Body of pancreas (tissue), 4 donors: ENCODE data around the gene RPS6KA3. TPM values are rescaled to one million over a fixed set of nuclear protein-coding genes. Genes with fewer than 3 reads are reported as not detected.

Experiments
- ATAC-seq: fragments of 150-250 bp; one replicate; pipeline ENCODE4 v1.9.1; 2016
- DNase-seq, 4 donors: peaks; one replicate each; pipeline ENCODE4 v3.0.0-alpha.2; 2019
- H3K27ac ChIP-seq, 4 donors: fragments of 200-600 bp; sonication (generic); 1 replicate in 3 of 4; 2 replicates in 1 of 4; pipeline versions ENCODE4 v1.5.1 to v1.6.1; 2016 to 2019; ENCODE audit warnings: mild to moderate bottlenecking in 1 of 4, mixed read lengths in 1 of 4, moderate library complexity in 1 of 4
- H3K27me3 ChIP-seq, 2 donors: fragments of 200-600 bp; sonication (generic); one replicate each; pipeline ENCODE4 v1.6.0; 2016; ENCODE audit warnings: mild to moderate bottlenecking in 1 of 2
- H3K36me3 ChIP-seq, 2 donors: fragments of 200-600 bp; sonication (generic); replicated peaks in 1 of 2; 2 replicates each; pipeline ENCODE4 v1.5.1; 2016; ENCODE audit warnings: low read depth in 2 of 2; ENCODE audit not compliant: insufficient read depth in 1 of 2
- H3K4me1 ChIP-seq: fragments of 200-600 bp; sonication (generic); one replicate; pipeline ENCODE4 v1.6.0; 2016
- H3K4me3 ChIP-seq, 2 donors: fragments of 200-600 bp; sonication (generic); 1 replicate in 1 of 2; 2 replicates in 1 of 2; pipeline ENCODE4 v1.5.1; 2016 to 2019
- H3K9me3 ChIP-seq, 3 donors: fragments of 200-600 bp; sonication (generic); 1 replicate in 2 of 3; 2 replicates in 1 of 3; pipeline ENCODE4 v1.5.1; 2016
- CTCF ChIP-seq, 7 experiments: fragments of 450-650 bp in 4 of 7; fragments of 200-600 bp in 3 of 7; sonication (generic) in 3 of 7; IDR thresholded peaks; one replicate each; pipeline ENCODE4 v1.5.1; 2016 to 2019; ENCODE audit warnings: antibody characterized with exemption in 7 of 7
- POLR2A ChIP-seq, 3 donors: fragments of 450-650 bp; IDR thresholded peaks; one replicate each; pipeline ENCODE4 v1.6.1; 2016; ENCODE audit warnings: antibody characterized with exemption in 3 of 3, mild to moderate bottlenecking in 2 of 3
- WGBS, 2 donors: methylation state at CpG; one replicate each; pipeline ENCODE4 v1.1.5; 2017; 5-methylcytosine and 5-hydroxymethylcytosine counted together
- intact Hi-C: fragments of 100-400 bp; cut with DNase I; formaldehyde crosslinking; loops from one replicate; pipeline ENCODE4 v1.15.1; 2023
- total RNA-seq, 2 donors: library from RNA; depleted of rRNA; stranded (reverse); fragments of >200 nt; gene quantifications; one replicate each; pipeline ENCODE4 v1.1.0, GENCODE V29; 2016

The RPS6KA3 gene
- total RNA-seq, 2 donors from 2014 or later, result 16.2 to 27.5 TPM

DNA sequence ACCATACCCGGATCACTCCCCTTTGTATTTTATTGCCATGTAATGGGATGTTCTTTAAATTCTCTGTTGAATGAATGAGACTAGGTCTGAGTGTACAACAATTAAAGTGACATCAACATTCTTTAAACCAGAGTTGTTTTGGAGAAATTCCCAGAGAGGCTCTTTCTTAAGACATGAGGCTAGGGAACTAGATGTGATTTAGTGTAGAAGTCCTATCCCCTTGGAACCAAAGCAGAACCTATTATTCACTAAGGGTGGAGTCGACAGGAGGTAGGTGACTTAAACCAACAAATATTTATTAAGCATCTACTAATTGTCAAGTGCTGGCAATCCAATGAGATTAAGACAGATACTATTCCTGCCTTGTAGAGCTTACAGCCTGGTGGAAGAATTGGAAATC lies 126.7 kb downstream of the RPS6KA3 start:
- no peaks in the 10 kb centered on the region for H3K27me3 ChIP-seq
- intact Hi-C loops, result no loop called here
- H3K9me3 ChIP-seq, result no peaks in the 10 kb centered on the region
- WGBS, 2 donors, result 15 to 22% methylated on average over 2 of the region's 2 CpGs
- no peak for ATAC-seq
- TF ChIP-seq POLR2A (IDR thresholded peaks at IDR 0.05), result no peak
- TF ChIP-seq CTCF (IDR thresholded peaks at IDR 0.05), result no peak
- no peak overlapping the region for H3K27ac ChIP-seq
- H3K36me3 ChIP-seq, result no peaks in the 10 kb centered on the region
- no peak overlapping the region for H3K4me3 ChIP-seq
- H3K4me1 ChIP-seq, result peaks cover 15% of the 10 kb centered on the region
- no peak for DNase-seq

DNA sequence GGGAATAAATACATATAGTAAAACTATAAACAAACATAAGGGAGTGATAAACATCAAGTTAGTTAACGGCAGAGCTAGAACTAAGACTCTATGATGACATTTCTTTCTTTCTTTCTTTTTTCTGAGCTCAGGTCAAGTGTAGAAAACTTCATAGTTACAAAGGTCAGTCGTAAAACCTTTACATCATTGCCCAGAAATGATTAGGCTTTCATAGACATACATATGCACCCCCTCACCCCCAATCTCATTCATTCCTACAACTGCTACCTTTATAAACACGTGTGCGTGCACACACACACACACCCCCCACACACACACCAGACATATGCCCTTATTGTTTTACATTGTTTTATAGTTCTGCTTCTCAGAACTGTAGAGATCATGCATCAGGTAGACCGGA lies 130.8 kb downstream of the RPS6KA3 start:
- H3K9me3 ChIP-seq, result no peaks in the 10 kb centered on the region
- H3K4me1 ChIP-seq, result peaks cover 15% of the 10 kb centered on the region
- no peak for ATAC-seq
- intact Hi-C loops, result no loop called here
- no peak for TF ChIP-seq CTCF (IDR thresholded peaks at IDR 0.05)
- TF ChIP-seq POLR2A (IDR thresholded peaks at IDR 0.05), result no peak
- no peak overlapping the region for H3K4me3 ChIP-seq
- no peak overlapping the region for H3K27ac ChIP-seq
- no peaks in the 10 kb centered on the region for H3K36me3 ChIP-seq
- WGBS, 2 donors, result 29 to 56% methylated on average over 5 of the region's 5 CpGs
- H3K27me3 ChIP-seq, result no peaks in the 10 kb centered on the region
- no peak for DNase-seq

- WGBS, 2 donors, result 67 to 91% methylated on average over 1 of the region's 1 CpG
- no peak overlapping the region for H3K27ac ChIP-seq
- H3K27me3 ChIP-seq, result no peaks in the 10 kb centered on the region
- intact Hi-C loops, result no loop called here
- no peaks in the 10 kb centered on the region for H3K4me1 ChIP-seq
- ATAC-seq (no peak), DNase-seq (no peak)
- no peaks in the 10 kb centered on the region for H3K36me3 ChIP-seq
- H3K9me3 ChIP-seq, result no peaks in the 10 kb centered on the region
- H3K4me3 ChIP-seq, result no peak overlapping the region
- TF ChIP-seq POLR2A (IDR thresholded peaks at IDR 0.05) (no peak), CTCF (IDR thresholded peaks at IDR 0.05) (no peak)
These were observed 134.0 kb downstream of the RPS6KA3 start for GRCh38 chrX:20132666-20133065.

DNA sequence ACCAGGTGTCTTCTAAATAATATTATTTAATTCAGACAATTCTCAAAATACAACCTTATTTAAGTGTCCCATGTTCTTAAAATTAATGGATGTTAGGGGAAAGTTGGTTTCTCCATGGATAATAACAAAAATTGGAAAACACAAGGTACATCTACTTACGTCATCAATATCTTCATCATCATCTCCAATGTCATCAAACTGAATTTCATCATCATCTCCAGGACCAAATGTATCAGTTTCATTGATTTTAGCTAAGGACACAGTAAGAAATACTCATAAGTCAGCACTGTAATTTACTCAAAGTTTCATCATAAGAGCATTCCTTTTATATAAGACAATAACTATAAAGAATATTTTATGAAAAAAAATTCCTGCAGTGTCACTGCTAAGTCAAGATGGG lies 136.4 kb downstream of the RPS6KA3 start:
- H3K4me1 ChIP-seq, result no peaks in the 10 kb centered on the region
- ATAC-seq, result no peak
- TF ChIP-seq POLR2A (IDR thresholded peaks at IDR 0.05) (no peak), CTCF (IDR thresholded peaks at IDR 0.05) (no peak)
- WGBS, 2 donors, result 75% methylated on average over 1 of the region's 1 CpG
- no peak overlapping the region for H3K4me3 ChIP-seq
- no peaks in the 10 kb centered on the region for H3K27me3 ChIP-seq
- H3K27ac ChIP-seq, result no peak overlapping the region
- intact Hi-C loops, result no loop called here
- DNase-seq, result no peak
- no peaks in the 10 kb centered on the region for H3K9me3 ChIP-seq
- H3K36me3 ChIP-seq, result no peaks in the 10 kb centered on the region

DNA sequence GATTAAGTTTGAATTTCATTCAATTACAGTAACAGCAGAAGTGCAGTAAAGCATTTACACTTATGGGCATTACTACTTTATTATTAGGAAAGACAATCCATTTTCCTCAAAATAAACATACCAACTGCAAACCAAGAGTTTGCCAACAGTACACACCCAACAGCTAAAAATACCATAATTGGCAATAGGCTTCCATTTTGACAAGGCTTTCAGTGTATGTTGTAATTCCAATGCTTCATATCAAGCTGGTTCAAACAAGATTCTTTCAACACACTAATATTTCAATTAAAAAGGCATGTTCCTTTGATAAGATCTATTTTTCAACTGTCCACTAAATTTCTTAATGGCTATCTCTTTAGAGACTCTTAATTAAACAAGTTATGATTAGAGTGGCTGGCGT lies 137.2 kb downstream of the RPS6KA3 start:
- intact Hi-C loops, result no loop called here
- H3K27me3 ChIP-seq, result no peaks in the 10 kb centered on the region
- no peak for TF ChIP-seq CTCF (IDR thresholded peaks at IDR 0.05)
- TF ChIP-seq POLR2A (IDR thresholded peaks at IDR 0.05), result no peak
- DNase-seq, result no peak
- H3K9me3 ChIP-seq, result no peaks in the 10 kb centered on the region
- H3K4me3 ChIP-seq, result no peak overlapping the region
- no peaks in the 10 kb centered on the region for H3K4me1 ChIP-seq
- no peak for ATAC-seq
- H3K27ac ChIP-seq, result no peak overlapping the region
- 28 to 29% methylated on average over 1 of the region's 1 CpG for WGBS, 2 donors
- no peaks in the 10 kb centered on the region for H3K36me3 ChIP-seq
